WERI-Rb-1 (cell line): ENCODE measurements around the gene TNNC1.

Experiments used
- DNase-seq: peaks from one replicate; pipeline ENCODE4 v3.0.0-alpha.2; 2020
- H3K27ac ChIP-seq: fragments of 250-450 bp; sonication (Bioruptor Pico); 2 replicates; pipeline ENCODE4 v1.5.1; 2020; ENCODE audit warnings: mild to moderate bottlenecking, moderate library complexity
- H3K27me3 ChIP-seq: fragments of 250-450 bp; sonication (Bioruptor Pico); 2 replicates; pipeline ENCODE4 v1.5.1; 2021; ENCODE audit warnings: mild to moderate bottlenecking, low read depth, moderate library complexity; ENCODE audit not compliant: insufficient read depth, severe bottlenecking
- H3K36me3 ChIP-seq: fragments of 250-450 bp; sonication (Bioruptor Pico); 2 replicates; pipeline ENCODE4 v1.5.1; 2020; ENCODE audit warnings: mild to moderate bottlenecking, moderate library complexity
- H3K4me3 ChIP-seq: 2 replicates; pipeline ENCODE4 v1.5.1; 2011; ENCODE audit warnings: low read depth, mild to moderate bottlenecking, control low read depth, low read length
- H3K9me3 ChIP-seq: fragments of 250-450 bp; sonication (Bioruptor Pico); 2 replicates; pipeline ENCODE4 v1.5.1; 2021; ENCODE audit warnings: mild to moderate bottlenecking, moderate library complexity; ENCODE audit not compliant: severe bottlenecking
- TF ChIP-seq, protein P1 (sequence below): IDR thresholded peaks from 2 replicates; pipeline ENCODE4 v1.5.1; 2011; ENCODE audit warnings: low read depth, mild to moderate bottlenecking, control low read depth, inconsistent platforms, low read length

Gene TNNC1

DNA sequence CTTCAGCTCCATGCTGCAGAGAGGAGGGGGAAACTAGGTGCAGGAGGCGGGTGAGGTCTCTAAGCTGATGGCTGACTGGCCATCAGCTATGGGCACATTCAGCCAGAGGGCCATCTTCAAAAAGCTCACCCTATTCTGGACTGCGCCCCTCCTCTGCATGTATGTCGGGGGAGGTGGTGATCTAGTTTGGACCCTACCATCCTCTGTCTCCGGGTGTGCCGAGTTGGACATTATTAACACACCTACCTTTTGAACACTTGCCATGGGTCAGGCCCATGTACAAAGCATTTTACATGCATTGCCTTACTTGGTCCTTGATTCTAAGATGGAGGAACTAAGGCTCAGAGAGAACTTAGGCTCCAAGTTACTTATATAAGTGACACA, 3.0 kb upstream of the TNNC1 start:
- Histone ChIP-seq H3K27me3 (no peaks in the 10 kb centered on the region), H3K27ac (peak overlapping the region; percentile 94), H3K4me3 (peak overlapping the region; percentile 93), H3K9me3 (no peaks in the 10 kb centered on the region), H3K36me3 (peaks cover 55% of the 10 kb centered on the region)
- TF ChIP-seq, protein P1, sequence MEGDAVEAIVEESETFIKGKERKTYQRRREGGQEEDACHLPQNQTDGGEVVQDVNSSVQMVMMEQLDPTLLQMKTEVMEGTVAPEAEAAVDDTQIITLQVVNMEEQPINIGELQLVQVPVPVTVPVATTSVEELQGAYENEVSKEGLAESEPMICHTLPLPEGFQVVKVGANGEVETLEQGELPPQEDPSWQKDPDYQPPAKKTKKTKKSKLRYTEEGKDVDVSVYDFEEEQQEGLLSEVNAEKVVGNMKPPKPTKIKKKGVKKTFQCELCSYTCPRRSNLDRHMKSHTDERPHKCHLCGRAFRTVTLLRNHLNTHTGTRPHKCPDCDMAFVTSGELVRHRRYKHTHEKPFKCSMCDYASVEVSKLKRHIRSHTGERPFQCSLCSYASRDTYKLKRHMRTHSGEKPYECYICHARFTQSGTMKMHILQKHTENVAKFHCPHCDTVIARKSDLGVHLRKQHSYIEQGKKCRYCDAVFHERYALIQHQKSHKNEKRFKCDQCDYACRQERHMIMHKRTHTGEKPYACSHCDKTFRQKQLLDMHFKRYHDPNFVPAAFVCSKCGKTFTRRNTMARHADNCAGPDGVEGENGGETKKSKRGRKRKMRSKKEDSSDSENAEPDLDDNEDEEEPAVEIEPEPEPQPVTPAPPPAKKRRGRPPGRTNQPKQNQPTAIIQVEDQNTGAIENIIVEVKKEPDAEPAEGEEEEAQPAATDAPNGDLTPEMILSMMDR: no peak
- DNase-seq: no peak

DNA sequence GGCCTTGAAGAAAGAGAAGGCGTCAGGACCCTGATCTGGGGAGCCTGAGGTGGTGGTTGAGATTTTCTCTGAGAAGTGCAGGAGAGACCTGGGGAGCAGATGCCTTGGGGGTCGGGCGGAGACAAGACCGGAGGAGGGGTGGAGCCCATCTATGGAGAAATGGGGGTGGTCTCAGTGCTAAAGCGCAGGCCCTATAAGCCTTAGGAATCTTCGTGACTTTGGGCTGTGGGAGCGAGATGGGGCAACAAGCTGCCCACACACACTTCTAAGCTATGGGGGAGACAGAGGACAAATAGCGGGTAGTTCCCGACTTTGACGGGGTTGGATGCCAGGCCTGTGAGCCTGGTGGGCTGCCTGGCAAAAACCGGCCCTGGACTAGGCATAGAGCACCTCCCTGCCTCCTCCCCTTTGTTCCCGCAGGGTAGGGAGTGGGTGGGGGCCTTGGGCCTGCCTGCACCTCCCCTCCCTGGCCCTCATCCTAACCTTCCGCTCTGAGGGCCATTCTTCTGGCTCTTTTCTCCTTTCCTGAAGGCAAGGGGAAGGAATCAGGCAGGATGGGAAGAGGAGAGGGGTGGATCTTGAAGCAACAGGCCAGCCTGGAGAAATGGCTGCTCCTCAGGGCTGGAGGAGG, 2.4 kb upstream of the TNNC1 start:
- H3K36me3 ChIP-seq: peaks cover 49% of the 10 kb centered on the region
- peak overlapping the region; percentile 93 for H3K4me3 ChIP-seq
- peak overlapping the region; percentile 94 for H3K27ac ChIP-seq
- TF ChIP-seq, protein P1: no peak
- DNase-seq: peak; percentile 32
- no peaks in the 10 kb centered on the region for H3K27me3 ChIP-seq
- no peaks in the 10 kb centered on the region for H3K9me3 ChIP-seq

DNA sequence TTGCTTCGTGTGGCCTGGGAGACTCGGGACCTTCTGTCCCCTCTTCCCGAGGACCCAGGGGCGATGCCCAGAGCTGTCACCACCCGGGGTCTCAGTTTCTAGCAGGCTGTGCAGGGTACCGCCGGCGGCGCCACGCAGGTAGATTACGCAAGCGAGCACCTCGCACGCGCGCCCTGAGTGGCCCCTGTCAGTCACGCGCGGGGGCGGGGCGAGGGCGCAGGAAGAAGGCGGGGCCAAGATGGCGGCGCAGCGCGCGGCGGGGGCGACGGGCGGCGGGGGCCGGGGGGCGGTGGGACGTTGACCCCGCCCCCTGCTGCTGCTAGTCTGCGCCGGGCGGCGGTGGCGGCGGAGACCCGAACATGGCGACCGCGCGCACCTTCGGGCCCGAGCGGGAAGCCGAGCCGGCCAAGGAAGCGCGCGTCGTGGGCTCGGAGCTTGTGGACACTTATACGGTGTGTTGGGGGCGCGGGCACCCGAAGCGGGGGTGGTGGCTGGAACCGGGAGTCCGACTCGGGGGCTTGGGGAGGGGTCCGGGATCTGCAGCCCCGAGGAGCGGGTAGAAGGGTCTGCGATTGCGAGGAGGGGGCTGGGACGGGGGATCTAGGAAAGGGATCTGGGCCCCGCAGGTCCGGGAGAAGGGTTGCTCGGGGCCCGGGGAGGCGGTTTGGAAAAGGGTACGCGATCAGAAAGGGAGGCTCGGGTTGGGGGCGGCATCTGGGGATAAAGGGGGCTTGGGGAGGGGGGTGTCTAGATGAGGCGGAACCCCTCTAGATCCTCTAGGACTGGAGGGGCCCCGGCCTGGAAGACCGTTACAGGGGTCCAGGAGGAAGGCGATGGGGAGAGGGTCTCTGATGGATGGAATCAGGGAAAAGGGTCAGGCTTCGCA, 1.7 kb upstream of the TNNC1 start, which contains the start of gene NISCH:
Gene NISCH (plus strand): TSS at position 322 of the 886 bp plus-strand sequence. CDS start 38 bp downstream, at position 360.
- H3K4me3 ChIP-seq: peak within 1 kb of the TSS; percentile 93
- H3K9me3 ChIP-seq: no peaks in the 10 kb centered on the region
- peaks cover 42% of the 10 kb centered on the region for H3K36me3 ChIP-seq
- H3K27me3 ChIP-seq: no peaks in the 10 kb centered on the region
- DNase-seq: peak; percentile 91
- TF ChIP-seq, protein P1: no peak
- H3K27ac ChIP-seq: peak within 1 kb of the TSS; percentile 94

DNA sequence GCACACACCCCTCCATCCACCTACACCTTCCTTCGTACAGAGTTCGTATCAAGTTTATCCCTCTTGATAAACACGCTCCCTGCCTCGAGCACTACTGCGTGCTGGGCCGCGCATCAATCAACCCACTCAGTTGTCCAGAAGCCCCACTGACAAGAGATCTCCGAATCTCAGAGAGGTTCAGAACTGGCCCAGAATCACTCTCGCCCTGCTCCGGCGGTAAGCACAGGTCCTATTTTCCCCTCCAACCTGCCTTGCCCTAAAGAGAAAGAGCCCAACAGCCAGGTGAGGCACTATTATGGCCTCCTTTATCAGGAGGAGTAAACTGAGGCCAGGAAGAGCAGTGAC, 1.1 kb upstream of the TNNC1 start:
- H3K9me3 ChIP-seq: no peaks in the 10 kb centered on the region
- H3K27me3 ChIP-seq: no peaks in the 10 kb centered on the region
- TF ChIP-seq, protein P1: no peak
- peak overlapping the region; percentile 94 for H3K27ac ChIP-seq
- H3K36me3 ChIP-seq: peaks cover 36% of the 10 kb centered on the region
- peak overlapping the region; percentile 45 for H3K4me3 ChIP-seq
- DNase-seq: no peak

DNA sequence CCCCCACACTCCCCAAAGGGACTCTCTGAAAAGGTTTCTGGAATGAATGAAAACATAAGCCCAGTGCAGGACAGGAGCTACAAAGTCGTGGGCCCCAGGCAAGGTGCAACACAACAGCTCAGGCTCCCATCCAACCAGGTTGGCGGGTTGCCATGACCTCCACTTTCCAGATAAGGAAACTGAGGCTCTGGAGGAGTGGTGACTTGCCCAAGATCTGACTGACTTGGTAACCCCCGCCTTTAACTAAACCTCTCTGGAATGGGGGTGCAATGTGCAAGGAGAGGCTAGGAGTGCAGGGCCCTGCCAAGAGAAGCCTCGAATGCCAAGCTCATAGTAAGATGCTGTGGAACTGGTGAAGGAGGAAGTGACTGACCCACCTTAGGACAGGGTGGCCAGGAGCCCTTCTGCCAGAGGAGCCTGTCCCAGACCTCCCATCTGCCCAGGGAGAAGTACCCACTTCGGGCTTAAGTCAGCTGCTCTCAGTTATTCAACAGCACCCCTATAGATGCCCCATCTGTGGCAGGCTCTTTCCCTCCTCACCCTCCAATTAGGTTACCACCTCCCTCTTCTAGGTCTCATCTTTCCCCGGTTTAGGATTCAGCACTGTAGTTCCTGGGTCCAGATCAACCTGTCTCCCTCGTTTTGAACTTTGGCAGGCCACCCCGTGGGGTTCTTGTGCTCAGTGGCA, 553 bp upstream of the TNNC1 start:
- peak overlapping the region; percentile 94 for H3K27ac ChIP-seq

More for the DNA sequence above, 553 bp upstream of the TNNC1 start:
- no peaks in the 10 kb centered on the region for H3K27me3 ChIP-seq
- DNase-seq: no peak
- TF ChIP-seq, protein P1: no peak
- H3K36me3 ChIP-seq: peaks cover 31% of the 10 kb centered on the region
- no peak overlapping the region for H3K4me3 ChIP-seq
- H3K9me3 ChIP-seq: no peaks in the 10 kb centered on the region
